NCI-H146 treated with DMSO at 0.1 percent for 48 hours (cell line): ENCODE measurements around the gene THSD7A.

Experiments used
- DNase-seq: peaks from one replicate; lab custom pipeline; 2025; ENCODE audit not compliant: unreplicated experiment; lab: John Stamatoyannopoulos, UW

THSD7A gene

GRCh38 chr7:11638011-11638774 lies 193.8 kb downstream of the THSD7A start:
- DNase-seq, result no peak

GRCh38 chr7:11636274-11636673 lies 195.7 kb downstream of the THSD7A start:
- DNase-seq, result no peak

DNA sequence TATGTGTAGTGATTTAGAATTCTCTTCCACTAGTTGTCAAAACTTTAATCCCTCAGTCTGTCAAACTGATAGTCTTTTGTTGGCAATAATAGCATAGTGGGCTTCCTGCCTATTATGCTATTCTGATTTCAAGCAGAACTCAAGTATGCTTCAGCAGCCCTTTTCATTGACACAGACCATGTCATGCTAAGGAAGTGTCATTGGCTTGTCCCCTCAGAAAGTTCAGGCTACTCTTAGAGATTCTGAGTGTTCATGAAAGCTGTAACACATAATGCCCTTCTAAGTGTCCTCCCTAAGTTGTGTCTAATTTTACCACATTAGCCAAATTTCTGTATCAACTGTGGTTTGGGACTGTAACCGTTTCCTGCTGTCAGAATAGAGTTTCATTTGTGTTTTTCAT lies 198.7 kb downstream of the THSD7A start:
- no peak for DNase-seq

DNA sequence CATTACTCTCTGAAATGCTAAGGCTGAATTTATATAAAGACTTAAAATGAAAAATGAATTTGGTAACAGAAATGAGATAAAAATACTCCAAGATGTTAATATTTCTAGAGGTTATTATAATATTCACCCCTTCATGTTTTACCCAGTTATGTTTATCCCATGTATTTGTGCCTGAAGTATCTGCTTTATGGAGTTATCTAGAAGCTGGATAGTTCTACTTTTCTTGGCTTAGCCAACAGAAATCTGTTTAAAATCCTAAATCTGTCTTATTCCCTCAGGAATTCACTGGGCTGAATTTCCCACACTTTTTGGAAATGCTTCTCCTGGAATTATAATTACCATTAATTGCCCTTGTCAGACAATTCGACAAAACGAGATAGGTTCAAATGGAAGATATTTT lies 201.6 kb downstream of the THSD7A start:
- DNase-seq, result no peak

GRCh38 chr7:11625669-11626068 lies 206.3 kb downstream of the THSD7A start:
- DNase-seq, result no peak

DNA sequence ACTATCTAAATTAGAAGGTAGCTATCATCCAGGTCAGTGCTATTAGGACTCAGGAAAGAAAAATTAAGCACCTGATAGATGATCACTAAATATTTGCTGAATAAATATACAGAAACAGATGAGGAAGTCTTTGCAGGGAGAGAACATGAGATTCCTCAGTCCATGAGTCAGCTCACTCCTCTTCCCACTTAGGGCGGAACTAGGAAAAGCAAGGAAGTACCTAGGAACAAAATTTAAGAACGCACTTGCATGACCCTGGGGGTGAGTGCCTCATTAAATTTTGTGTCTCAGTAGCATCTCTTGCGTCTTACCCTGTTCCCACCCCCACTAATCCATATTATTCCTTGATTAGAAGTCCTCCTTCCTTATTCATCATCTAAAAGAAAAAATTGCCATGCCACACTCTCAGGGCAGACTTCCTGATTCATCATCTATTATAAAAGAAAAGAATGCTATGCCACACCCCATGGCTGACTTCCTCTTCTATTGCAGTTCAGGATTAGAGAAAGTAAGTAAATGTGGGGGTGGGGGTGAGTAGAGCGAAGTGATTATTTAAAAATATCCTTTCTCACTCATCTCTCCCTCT lies 208.8 kb downstream of the THSD7A start:
- DNase-seq, result no peak

DNA sequence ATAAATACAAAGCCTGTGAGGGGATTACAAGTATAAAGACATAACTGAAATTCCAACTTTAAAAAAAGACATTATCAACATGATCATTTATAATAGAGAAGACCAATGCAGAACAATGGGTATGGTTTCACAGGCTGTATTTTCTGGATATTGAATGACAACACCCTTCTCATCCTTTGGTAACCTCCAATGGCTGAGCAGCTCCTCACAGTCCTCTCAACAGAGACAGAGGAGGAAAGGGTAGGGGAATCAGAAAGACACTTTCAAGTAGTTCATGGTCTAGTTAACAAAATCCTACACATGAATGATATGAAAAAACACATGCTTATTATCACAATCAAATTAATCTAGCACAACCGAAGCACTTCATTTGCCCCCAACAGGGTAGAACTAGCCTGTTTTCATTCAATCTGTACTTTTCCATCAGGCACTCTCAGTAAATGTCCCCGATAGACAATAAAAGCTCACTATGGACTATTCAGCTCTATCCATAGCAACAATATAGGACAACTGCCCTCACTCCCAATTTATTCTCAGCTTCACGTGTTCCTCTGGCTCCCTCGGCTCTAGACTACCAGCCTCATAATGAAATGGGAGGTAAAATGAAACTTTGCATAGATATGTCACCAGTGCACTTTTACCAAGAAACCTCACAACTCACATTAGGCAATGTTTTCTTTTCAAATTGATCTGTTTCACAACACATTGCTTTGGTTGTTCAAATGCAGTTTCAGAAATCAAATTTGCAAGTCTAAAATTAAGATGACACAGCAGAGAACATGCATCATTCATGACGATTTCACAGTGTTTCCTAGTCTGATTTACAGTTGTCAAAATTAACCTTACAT lies 211.4 kb downstream of the THSD7A start:
- no peak for DNase-seq

- DNase-seq, result no peak
These were observed 215.5 kb downstream of the THSD7A start for GRCh38 chr7:11616466-11616865.

- DNase-seq, result no peak
These were observed 216.8 kb downstream of the THSD7A start for GRCh38 chr7:11615174-11615573.

DNA sequence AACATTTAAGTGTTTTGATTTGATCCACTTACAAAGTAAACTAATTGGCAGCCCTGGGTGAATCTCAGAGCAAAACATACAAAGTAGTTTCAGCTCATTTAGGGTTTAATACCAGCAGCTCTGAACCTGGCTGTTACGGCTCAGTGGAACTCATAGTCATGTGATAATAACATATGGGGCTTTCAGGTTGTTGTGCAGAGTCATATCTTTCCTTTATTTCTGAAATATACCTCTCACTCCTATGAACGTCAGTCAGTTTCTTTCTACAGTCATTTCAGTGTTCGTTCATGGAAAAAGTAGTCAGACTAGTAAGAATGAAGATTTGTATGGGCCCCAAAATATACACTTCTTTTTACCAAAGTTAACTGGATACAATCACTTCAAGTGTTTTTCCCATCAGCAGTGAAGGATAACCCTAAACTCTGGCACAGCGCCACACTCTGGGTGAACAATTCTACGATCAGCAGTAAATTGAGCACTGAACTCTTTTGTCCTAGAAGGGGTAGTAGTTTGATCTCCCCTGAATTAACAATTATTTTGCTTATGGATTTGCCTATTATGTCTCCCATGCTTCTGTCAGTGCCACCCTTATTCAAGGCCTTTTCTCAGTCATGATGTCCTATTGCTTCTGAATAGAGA lies 218.6 kb downstream of the THSD7A start:
- no peak for DNase-seq

DNA sequence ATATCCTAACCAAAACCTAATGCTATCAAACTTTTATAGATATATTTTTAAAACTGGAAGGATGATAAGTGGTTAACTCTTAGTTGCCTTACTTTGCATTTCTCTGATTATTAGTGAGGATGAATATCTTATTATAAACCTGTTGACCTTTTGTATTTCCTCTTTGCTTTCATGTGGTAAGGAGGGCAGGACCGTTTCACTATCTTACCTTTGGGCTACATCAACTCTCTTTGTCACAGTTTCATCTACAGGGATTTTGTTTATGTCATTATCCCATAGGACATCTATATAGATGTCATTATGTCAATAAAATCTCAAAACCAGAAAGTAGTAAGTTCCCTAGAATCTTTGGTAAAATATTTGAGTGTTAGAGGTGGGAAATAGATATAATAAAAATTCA lies 219.3 kb downstream of the THSD7A start:
- DNase-seq, result no peak

- no peak for DNase-seq
These were observed 222.8 kb downstream of the THSD7A start for GRCh38 chr7:11609096-11609670.

DNA sequence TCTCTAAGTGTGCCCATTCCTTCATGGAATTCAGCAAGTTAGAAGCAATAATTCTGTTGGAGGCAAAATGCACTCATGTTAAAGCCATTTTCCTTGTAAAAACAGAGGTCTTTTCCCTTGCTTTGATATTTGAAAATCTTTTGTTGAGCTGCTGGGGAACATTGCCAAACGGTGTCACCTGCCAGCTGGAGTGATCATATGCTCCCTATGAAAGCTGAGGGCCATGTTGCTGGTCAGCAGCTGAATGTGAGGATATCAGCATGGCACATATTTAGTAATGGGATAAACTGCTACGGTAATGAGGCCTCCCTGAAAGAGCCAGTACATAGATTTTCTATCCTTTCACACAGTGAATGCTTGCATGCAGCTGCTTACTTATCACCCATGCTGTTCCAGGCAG lies 224.3 kb downstream of the THSD7A start:
- DNase-seq, result peak; percentile 62

GRCh38 chr7:11605749-11606148 lies 226.2 kb downstream of the THSD7A start:
- DNase-seq, result no peak

DNA sequence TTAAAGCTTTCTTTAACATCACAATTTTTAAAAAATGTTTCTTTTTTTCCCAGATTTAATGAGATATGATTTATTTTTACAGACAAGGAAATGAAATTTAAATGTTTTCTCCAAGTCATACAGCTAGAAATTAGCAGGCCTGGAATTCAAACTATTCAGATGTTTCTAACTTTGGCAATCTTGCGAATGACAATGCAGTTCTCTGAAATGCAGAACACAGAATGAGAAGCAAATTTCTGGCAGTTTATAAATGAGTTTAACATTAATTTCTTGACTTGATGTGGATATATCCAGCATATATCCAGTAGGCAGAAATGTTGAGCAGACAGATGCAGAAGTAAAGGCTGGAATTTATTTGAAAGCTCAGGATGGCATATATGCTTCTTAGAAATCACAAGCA lies 227.5 kb downstream of the THSD7A start:
- no peak for DNase-seq

GRCh38 chr7:11601761-11602160 lies 230.2 kb downstream of the THSD7A start:
- no peak for DNase-seq

DNA sequence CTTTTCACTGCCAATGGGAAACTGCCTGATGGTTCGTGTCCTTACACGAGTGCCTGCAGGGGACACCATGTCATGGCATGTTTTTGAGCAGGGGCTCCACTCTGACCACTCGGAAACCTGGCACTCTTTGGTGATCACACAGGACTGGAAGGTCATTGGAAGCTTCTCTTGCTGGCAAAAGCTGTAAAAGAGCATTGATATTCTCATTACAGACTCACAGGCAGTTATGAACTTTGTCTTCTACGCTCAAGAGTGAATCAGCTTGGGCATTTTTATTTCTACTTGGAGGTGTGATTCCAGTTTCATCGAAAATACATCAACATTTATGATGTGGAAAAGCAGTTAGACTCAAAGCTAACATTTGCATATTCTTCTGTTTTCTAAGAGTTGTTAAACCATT lies 238.7 kb downstream of the THSD7A start:
- no peak for DNase-seq

DNA sequence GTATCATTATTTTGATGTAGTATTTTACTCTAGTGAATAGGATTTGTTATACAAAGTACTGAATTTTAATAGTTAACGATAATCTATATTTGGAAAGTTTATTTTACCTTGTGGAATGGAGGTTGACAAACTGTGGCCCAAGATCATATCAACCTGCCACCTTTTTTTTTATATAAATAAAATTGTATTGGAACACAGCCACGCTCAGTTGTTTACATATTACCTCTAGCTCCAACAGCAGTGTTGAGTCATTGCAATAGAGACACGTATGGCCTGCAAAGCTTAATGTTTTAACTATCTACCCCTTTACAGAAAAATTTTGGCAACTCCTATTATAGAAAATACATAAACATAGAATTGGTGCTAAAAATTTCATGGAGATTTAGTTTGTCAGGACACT lies 239.3 kb downstream of the THSD7A start:
- DNase-seq, result no peak

DNA sequence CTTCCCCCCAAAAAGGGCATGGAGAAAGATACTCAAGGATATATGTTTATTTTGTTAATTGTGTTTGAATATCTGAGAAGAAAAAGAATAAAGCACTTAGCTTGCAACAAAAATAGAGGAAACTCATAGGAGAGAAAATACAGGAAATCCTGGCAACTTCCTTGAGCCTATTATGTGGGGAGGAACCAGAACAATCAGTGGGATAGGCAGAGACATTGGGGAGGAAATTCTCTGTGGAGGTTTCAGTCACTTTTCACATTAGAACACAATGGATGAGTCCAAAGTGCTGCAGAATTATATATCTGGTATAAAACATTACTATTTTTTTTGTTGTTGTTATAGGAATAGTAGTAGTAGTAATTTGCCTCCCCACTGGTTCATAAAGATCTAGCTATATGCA lies 240.1 kb downstream of the THSD7A start:
- no peak for DNase-seq

GRCh38 chr7:11591055-11591633 lies 240.9 kb downstream of the THSD7A start:
- DNase-seq, result no peak

GRCh38 chr7:11589251-11589650 lies 242.7 kb downstream of the THSD7A start:
- no peak for DNase-seq
